ENCODE results near the gene CDC42BPB. TPM values are rescaled to one million over a fixed set of nuclear protein-coding genes. Genes with fewer than 3 reads are reported as not detected.
"Not testable (repeated sequence)": the region's sequence is repeated elsewhere in the genome, so short reads cannot be mapped to it uniquely, and the experiment has no call there.

CDC42BPB gene
- total RNA-seq, 1 donor from 2014 or later, result 45.0 TPM

DNA sequence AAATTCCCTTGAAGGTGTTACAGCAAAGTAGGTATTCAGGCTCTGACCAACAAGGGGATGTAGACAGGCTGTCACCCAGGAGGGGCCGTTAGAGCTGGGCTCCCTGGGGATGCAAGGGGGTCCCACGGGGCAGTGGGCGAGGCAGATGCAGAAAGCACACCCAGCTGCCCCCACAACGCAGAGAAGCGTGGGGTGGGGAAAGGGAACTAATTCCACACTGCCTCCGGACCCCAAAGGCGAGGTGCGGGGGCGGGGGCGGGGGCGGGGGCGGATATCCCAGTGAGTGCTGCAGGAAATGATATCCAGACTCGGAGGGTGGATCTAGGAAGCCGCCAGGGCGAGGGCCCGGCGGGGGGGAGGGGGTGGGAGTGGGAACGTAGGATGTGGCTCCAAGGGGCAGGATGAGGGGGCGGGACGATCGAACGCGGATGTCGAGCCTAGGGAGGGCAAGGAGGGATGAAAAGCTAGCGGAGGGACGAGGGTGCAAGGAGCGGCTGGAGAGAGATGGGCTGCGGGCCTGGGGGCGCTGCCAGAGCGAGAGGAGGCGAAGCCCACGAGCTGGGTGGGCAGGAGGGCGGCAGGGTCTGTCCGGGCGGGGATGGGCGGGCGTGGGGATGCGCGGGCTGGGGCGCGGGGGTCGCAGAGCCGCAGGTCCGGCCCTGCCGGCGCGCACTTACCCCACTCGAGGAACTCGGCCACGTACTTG, 874 bp downstream of the CDC42BPB start:
- ATAC-seq (peak; percentile 40), DNase-seq (ENCODE audit: low spot score) (peak; percentile 76)

DNA sequence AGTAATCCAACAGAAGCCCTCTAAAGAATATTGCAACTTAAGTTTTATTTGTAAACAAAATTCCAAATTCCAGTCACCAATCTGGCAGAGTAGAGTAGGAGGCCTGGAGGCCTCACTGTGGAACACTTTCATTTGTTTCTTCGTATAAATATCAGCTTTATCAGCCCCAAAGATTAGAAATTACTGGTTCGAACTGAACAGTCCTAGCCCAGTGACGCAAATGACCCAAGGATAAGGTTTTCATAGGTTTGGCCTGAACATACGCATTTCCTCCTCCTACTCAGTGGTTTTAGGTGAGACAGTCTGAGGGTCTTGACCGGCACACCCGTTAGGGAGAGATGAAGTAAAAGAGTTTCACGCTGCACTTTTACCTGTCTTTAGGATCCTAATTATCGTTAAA, 1.7 kb downstream of the CDC42BPB start:
- no peak for DNase-seq (ENCODE audit: low spot score)
- peak; percentile 1 for ATAC-seq

DNA sequence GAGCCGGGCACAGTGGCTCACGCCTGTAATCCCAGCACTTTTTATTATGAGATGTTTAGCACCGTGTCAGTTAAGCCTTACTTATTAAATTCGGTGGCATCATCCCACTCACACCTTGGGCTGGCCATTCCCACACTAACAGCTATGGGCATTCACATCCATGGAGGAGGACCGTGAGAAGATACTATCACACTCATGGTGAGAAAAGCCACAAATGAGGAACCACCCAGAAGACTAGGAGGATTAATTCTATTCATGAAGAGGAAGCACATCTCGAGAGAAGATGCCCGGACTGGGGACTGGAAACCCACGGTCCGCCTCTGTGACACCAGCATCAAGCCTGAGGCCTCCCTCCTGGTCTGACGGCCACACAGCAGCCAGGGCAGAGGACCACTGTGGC, 4.9 kb downstream of the CDC42BPB start:
- ATAC-seq, result no peak
- no peak for DNase-seq (ENCODE audit: low spot score)

DNA sequence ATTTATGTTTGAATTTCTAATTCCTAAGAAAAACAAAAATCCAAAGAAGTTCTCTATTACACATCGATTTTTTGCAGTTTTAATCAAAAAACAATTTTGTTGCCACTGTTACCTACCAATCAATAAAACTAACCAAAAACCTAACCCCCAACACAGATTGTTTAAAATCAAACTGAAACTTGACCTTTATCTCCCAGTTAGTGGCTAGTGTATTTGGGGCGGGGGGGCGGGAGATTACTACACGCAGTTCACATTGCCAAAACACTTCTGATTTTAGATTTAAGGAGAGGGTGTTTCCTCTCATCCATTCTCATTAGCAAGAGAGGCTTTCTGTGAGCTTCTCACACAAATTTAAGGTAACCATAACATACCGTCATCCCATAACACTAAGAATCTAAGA, 6.4 kb downstream of the CDC42BPB start:
- ATAC-seq (peak; percentile 38), DNase-seq (ENCODE audit: low spot score) (no peak)

DNA sequence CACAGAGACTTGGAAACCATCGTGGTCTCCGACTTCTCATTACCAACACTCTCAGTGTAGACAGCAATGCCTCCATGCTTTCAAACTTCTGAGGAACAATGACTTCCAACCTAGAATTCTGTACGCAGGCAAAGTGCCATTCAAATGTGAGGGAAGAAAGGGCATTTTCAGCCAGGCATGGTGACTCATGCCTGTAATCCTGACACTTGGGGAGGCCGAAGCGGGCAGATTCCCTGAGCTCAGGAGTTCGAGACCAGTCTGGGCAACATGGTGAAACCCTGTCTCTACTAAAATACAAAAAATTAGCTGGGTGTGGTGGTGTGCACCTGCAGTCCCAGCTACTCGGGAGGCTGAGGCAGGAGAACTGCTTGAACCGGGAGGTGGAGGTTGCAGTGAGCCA, 9.9 kb downstream of the CDC42BPB start:
- DNase-seq (ENCODE audit: low spot score); ATAC-seq: not testable (repeated sequence)

DNA sequence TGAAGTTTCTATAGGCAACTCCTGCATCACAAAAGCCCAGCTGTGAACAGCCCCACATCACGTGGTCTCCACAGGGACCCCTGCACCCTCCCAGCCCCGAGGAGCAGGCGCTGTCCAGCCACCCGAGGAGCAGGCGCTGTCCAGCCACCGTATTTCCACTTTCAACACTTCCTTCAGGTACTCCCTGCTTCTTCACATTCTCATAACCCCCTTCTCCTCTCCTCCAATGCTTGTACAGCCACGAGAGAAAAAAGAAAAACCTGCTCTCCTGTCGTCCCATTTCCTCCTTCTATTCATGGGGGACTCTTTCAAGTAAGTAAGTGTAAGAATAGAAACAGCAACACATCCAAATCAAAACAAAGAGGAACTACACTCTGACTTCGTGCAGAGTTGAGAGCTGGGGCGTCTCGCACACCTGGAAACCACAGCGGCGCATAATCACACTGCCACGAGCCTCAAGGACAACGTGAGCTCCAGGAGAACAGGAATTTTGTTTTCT, 11.9 kb downstream of the CDC42BPB start:
- DNase-seq (ENCODE audit: low spot score), result no peak
- peak; percentile 14 for ATAC-seq

DNA sequence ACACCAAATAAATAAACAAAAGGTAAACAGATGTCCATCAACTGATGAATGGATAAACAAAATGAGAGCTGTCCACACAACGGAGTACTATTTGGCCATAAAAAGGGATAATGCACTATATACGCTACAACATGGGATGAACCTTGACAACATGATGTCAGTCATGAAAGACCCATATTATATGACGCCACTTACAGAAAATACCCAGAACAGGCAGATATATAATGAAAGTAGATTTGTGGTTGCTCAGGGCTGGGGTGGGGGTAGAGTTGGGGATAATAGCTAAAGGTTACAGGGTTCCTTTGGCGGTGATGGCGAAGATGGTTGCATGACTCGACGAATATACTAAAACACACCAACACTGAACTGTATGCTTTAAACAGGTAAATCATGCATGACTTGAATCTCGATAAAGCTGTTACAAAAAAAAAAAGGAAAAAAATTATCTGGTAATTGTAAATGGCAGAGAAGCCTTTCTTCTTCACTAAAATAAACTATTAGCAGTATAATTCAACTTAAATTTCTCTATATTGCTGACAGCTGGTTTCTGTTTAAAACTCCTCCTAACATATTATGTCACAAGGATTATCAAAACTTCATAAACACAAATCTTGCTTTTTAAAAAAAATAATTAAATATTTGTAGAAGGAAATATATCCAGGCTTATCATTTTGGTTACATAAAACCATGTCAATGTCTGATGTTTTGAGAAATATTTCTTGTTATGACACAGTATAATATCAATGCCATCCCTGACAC, 13.9 kb downstream of the CDC42BPB start:
- DNase-seq (ENCODE audit: low spot score) (no peak), ATAC-seq (no peak)

DNA sequence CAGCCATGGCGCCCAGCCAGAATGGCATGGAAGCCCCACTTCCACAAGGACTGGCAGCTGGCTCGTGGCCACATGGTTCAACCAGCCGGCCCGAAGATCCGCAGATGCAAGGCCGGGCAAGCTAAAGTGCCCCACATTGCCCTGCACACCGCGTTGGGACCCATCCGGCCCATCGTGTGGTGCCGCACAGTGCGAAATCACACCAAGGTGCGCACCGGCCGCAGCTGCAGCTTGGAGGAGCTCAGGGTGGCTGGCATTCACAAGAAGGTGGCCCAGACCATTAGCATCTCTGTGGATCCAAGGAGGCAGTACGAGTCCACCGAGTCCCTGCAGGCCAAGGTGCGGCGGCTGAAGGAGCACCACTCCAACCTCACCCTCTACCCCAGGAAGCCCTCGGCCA, 15.9 kb downstream of the CDC42BPB start:
- DNase-seq (ENCODE audit: low spot score) (no peak), ATAC-seq (no peak)

DNA sequence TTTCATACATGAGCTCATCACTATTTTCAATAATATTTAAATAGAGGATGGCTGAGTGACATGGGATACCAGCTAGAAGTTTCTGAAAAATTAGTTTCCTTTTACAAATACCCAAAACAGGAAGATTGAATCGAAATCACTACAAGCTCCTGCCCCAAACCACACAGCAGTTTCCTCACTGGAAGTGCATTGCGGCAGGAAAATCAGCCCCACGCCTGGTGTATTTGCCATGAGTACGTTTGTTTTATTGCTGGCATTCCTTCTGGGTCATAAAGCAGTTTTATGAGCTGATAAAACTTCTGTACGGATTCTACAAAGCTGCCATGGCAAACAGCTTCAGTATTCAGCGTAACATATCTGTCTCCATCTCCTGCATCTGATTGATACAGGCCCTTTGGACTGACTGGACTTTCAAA, 23.7 kb downstream of the CDC42BPB start:
- no peak for DNase-seq (ENCODE audit: low spot score)

DNA sequence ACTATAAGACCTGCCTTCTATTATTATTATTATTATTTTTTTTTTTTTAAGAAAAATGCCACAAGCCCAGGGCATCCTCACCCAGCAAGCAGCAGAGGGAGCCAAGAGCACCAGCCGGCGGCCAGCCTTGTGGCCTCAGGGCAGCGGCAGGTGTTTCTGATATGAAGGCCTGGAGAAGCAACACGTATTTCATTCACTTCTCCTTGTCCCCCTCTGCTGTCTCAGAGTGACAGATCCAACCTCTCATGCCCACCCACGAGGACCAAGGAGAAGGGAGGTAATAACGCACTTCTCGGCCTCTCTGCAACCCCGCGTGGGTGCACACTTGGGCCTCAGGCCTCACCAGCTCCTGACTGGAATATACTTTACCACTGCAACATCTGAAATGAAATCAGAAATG, 25.4 kb downstream of the CDC42BPB start:
- ATAC-seq, result peak; percentile 74
- DNase-seq (ENCODE audit: low spot score), result no peak

More for the DNA sequence above, 23.7 kb downstream of the CDC42BPB start:
- ATAC-seq, result no peak

DNA sequence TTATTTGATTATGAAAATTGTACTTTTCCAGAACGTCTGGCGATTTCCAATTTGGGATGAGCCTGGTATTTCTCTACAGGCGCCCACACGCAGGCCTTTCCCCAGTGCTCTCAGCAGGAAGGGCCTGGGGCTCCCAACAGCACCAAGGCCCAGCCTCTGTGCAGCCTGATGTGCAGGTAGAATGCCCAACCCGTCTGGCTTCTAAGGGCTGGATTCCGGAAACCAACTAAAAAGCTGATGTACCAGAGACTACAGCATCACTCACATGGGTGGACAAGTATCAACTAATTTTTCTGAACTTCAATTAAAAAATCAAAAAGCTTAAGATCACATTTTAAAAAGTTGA, 25.8 kb downstream of the CDC42BPB start:
- DNase-seq (ENCODE audit: low spot score) (no peak), ATAC-seq (peak; percentile 33)

DNA sequence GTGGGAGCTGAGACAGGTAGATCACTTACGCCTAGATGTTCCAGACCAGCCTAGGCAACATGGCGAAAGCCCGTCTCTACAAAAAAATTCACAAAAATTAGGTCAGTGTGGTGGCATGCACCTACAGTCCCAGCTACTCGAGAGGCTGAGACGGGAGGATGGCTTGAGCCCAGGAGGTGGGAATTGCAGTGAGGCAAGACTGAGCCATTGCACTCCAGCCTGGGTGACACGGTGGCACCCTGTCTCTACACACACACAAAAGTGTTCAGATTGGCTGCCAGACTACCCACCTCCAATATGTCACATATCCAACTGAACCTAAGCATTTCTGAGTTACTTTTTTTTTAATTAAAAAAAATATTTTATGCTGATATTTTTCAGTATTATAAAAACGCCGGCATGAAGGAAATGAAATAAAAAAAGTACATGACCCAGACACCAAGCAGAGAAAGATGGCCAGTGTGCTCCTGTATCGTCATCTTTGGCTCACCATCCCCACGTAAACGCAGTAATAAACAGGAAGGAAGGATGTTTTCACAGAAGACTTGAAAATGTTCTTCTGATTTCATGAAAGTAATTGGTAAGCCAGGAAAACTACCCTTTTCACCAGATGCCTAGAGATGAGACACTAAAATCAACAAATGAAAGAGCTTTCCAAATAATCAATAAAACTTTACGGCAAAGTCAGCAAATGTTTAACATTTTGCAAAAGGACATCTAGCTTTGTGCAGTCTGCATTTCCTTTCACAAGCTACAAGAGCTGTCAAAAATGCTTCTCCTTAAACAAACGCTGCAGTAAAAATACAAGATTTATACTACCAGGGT, 26.4 kb downstream of the CDC42BPB start:
- DNase-seq (ENCODE audit: low spot score), result no peak
- ATAC-seq, result peak; percentile 57

DNA sequence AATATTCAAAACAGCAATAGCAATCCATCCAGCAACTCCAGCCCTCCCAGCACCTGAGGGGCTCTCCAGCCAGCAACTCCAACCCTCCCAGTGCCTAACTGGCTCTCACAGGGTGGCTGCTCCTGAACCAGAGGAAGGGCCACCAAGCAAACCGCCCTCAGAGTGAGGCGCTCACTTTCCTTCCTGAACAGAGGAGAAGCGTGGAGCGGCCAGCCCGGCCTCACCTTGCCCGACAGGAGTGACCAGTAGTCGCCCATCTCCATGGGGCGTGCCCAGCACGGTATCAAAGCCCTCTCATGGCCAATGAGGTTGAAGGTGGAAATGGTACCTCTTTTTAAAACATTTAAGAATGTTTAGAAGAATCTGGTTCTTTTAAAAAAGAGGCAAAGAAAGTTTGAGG, 27.4 kb downstream of the CDC42BPB start:
- no peak for ATAC-seq
- DNase-seq (ENCODE audit: low spot score), result no peak

DNA sequence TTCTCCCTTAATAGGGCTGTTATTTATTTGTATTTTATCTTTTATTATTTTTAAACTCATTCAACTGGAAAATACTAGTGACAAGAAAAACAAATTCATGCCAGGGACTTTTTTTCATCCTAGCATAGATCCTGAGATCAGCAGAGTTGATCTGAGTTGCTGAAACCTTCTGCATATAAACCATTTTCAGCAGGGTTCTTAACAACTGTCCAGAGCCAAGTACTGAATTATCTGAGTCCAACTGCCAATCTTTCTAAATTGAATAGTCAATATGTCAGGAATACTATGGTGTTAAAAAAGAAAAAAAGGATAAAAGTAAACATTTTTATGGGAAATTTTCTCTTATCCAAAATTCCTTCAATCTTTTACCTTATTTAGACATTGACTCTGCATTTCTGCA, 28.6 kb downstream of the CDC42BPB start:
- no peak for ATAC-seq
- no peak for DNase-seq (ENCODE audit: low spot score)

DNA sequence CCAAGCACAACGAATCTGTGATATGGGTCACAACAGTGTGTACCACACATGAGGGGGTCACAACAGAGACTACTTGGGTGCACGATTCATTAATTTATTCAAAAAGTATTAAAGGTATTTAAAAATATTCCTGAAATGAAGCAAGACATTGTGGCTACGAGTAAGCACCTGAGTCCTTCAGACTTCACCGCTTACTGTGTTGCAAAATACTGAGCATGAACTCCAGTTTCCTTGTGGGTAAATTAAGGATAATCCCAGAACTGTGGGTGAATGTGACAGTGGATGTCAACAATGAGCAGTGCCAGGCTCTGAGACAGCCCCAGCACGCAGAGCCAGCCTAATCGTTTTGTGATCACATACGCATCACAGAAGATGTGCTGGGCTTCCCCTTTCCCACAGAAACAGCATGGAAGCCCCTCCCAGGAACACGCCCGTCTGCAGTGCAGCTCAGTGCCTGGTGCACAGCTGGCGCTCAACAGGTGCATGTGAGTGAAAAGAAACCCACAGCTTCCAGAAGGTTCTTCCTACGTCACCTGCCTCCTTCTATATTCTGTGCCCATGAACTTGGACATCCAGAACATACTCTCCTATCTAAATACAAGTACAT, 29.1 kb downstream of the CDC42BPB start:
- ATAC-seq, result no peak
- DNase-seq (ENCODE audit: low spot score), result no peak

DNA sequence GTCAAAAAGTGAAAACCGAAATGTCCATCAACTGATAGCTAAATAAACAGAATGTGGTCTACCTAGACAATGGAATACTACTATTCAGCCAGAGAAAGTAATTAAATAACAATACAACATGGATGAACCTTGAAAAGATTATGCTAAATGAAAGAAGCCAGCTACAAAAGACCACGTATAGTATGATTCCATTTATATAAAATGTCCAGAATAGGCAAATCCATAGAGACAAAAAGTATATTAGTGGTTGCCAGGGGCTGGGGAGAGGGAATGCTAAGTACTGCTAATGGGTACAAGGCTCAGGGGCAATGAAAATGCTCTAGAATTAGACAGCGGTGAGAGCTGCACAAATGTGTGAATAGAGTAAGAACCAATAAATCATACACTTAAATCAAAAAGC, 29.9 kb downstream of the CDC42BPB start:
- DNase-seq (ENCODE audit: low spot score) (no peak), ATAC-seq (no peak)

DNA sequence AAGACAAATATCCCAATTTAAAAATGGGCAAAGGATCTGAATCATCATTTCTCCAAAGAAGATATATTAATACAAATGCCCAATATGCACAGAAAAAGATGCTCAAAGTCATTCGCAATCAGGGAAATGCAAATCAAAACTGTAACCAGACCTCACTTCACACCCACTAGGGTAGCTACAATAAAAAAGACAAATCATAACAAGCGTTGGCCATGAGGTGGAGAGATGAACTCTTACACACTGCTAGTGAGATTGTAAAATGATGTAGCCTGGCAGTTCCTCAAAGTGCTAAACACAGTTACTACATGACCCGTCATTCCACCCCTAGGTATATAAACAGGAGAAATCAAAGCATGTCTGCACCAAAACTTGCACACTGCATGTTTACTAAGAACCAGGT, 30.4 kb downstream of the CDC42BPB start:
- ATAC-seq, result no peak
- DNase-seq (ENCODE audit: low spot score), result no peak

DNA sequence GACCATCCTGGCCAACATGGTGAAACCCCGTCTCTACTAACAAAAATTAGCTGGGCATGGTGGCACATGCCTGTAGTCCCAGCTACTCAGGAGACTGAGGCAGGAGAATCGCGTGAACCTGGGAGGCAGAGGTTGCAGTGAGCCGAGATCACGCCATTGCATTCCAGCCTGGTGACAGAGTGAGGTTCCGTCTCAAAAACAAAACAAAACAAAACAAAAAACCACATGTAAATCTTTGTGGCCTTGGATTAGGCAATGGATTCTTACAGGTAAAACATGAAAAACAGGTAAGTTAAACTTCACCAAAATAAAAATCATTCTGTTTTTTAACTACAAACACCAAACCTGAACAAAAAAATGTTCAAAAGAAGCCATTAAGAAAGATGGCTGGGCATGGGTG, 31.2 kb downstream of the CDC42BPB start:
- DNase-seq (ENCODE audit: low spot score); ATAC-seq: not testable (repeated sequence)

DNA sequence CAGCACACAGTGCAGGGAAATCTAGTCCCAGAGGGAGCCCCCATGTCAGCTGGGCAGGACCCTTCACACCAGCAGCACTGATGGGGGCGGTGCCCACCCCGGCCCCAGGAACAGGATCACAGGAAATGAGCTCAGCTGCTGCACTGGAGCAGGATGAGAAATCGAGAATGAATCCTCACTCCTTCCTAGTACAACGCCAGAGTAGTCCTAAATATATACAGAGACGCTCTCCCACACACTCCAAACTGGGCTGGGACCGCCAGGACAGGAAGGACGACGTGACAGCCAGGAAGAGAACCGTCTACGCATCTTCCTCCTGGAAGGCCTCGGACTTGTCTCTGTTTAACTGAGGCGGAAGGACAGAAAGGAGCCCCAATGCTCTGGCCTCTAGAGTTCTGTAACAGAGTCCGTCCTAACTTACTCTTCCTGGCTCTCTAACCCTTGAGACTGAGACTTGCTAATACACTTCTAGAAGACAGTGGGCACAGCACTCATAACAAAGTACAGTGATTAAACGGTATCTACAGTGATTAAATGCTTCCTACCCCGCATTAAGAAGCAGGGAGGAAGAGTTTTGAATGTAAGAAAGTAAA, 33.4 kb downstream of the CDC42BPB start:
- DNase-seq (ENCODE audit: low spot score), result no peak

DNA sequence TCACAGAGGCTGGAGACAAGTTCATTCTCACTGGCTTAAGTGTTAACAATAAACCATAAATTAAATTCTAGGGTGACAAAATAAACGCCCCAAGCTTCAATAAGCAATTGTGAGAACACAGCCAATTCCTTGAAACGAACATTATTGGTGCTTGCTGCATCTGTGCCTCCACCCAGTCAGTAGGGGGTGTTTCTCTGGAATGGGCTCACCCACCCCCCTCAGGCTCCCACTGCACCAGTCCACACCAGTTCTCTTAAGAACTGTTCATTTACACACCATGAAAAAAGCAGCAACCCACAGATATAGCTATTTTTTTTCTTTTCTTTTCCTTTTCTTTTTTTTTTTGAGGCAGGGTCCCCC, 34.7 kb downstream of the CDC42BPB start:
- ATAC-seq (peak; percentile 5), DNase-seq (ENCODE audit: low spot score) (no peak)

More for the DNA sequence above, 33.4 kb downstream of the CDC42BPB start:
- ATAC-seq, result peak; percentile 48
